K562 (cell line): ENCODE measurements around the gene MPRIP. TPM values are rescaled to one million over a fixed set of nuclear protein-coding genes. Genes with fewer than 3 reads are reported as not detected.
A peak's percentile ranks its signal among the peaks of the same experiment; 100 is the strongest.

Source experiments
- BRCA1 ChIP-seq, 2 experiments: fragments of 450-650 bp in 1 of 2; sonication (generic) in 1 of 2; formaldehyde crosslinking in 1 of 2; IDR thresholded peaks; 2 replicates each; pipeline versions ENCODE4 v1.5.0 to v1.6.1; 2017 to 2020; ENCODE audit warnings: mild to moderate bottlenecking in 1 of 2, missing genetic modification reagents in 1 of 2
- CAMTA2 ChIP-seq: fragments of 250-450 bp; sonication (Bioruptor Pico); conservative IDR thresholded peaks from 2 replicates; pipeline ENCODE4 v1.5.1; 2022
- CBFB ChIP-seq: sonication (generic); formaldehyde crosslinking; IDR thresholded peaks from 2 replicates; pipeline ENCODE4 v1.4.0; 2020; ENCODE audit warnings: mild to moderate bottlenecking, missing genetic modification reagents
- CREM ChIP-seq: IDR thresholded peaks from 2 replicates; pipeline ENCODE4 v1.6.1; 2014; ENCODE audit warnings: antibody characterized with exemption, low read depth
- ERF ChIP-seq: fragments of 450-650 bp; formaldehyde crosslinking; IDR thresholded peaks from 2 replicates; pipeline ENCODE4 v1.4.0; 2020; ENCODE audit warnings: mild to moderate bottlenecking, mixed read lengths
- GABPB1 ChIP-seq: sonication (generic); formaldehyde crosslinking; IDR thresholded peaks from 2 replicates; pipeline ENCODE4 v1.8.0; 2022; ENCODE audit warnings: mild to moderate bottlenecking, missing genetic modification reagents
- HLTF ChIP-seq: fragments of 450-650 bp; IDR thresholded peaks from 2 replicates; pipeline ENCODE4 v1.6.1; 2016
- MAFK ChIP-seq: IDR thresholded peaks from 2 replicates; pipeline ENCODE4 v1.6.1; 2011; ENCODE audit warnings: low read length, improper control_type of control experiment
- MYBL2 ChIP-seq, 2 experiments: fragments of 450-650 bp in 1 of 2; sonication (generic) in 1 of 2; formaldehyde crosslinking in 1 of 2; IDR thresholded peaks; 2 replicates each; pipeline versions ENCODE4 v1.6.1 to v1.8.1; 2017 to 2022; ENCODE audit warnings: borderline replicate concordance in 1 of 2, inconsistent platforms in 1 of 2, low read depth in 1 of 2, mild to moderate bottlenecking in 1 of 2, missing genetic modification reagents in 1 of 2, moderate library complexity in 1 of 2
- MYNN ChIP-seq, 2 experiments: sonication (generic); formaldehyde crosslinking in 1 of 2; IDR thresholded peaks; 2 replicates each; pipeline versions ENCODE4 v1.5.0 to v1.6.1; 2016 to 2020; ENCODE audit warnings: antibody characterized with exemption in 1 of 2, missing genetic modification reagents in 1 of 2
- NFXL1 ChIP-seq: fragments of 450-650 bp; formaldehyde crosslinking; IDR thresholded peaks from 2 replicates; pipeline ENCODE4 v1.4.0; 2021; ENCODE audit warnings: mild to moderate bottlenecking
- NR4A1 ChIP-seq, 2 experiments: fragments of 250-450 bp in 1 of 2; fragments of 450-650 bp in 1 of 2; sonication (Bioruptor Pico) in 1 of 2; IDR thresholded peaks; 2 replicates each; pipeline versions ENCODE4 v1.4.0 to v1.6.1; 2016 to 2020; ENCODE audit warnings: mild to moderate bottlenecking in 2 of 2, missing compliant biosample characterization in 1 of 2, missing genetic modification characterization in 1 of 2, moderate library complexity in 1 of 2
- OTX1 ChIP-seq: fragments of 450-650 bp; formaldehyde crosslinking; IDR thresholded peaks from 2 replicates; pipeline ENCODE4 v1.4.0; 2022; ENCODE audit warnings: mild to moderate bottlenecking
- PHF20 ChIP-seq: fragments of 450-650 bp; IDR thresholded peaks from 2 replicates; pipeline ENCODE4 v1.6.1; 2018; ENCODE audit not compliant: partially characterized antibody
- PPARD ChIP-seq: fragments of 250-450 bp; sonication (Bioruptor Pico); IDR thresholded peaks from 2 replicates; pipeline ENCODE4 v1.8.0; 2022; ENCODE audit warnings: inconsistent platforms, mild to moderate bottlenecking, moderate library complexity
- RBM17 ChIP-seq: fragments of 200-400 bp; formaldehyde crosslinking; IDR thresholded peaks from 2 replicates; pipeline ENCODE4 v1.6.1; 2017; ENCODE audit warnings: low read depth, mild to moderate bottlenecking, low read length, borderline replicate concordance
- SPI1 ChIP-seq: IDR thresholded peaks from 2 replicates; pipeline ENCODE4 v1.6.1; 2011; ENCODE audit warnings: low read depth, low read length, control low read depth, borderline replicate concordance
- TAF9B ChIP-seq: fragments of 450-650 bp; IDR thresholded peaks from 2 replicates; pipeline ENCODE4 v1.6.1; 2018; ENCODE audit warnings: mild to moderate bottlenecking; ENCODE audit not compliant: partially characterized antibody
- ZKSCAN1 ChIP-seq: fragments of 150-350 bp; IDR thresholded peaks from 2 replicates; pipeline ENCODE4 v1.6.1; 2016; ENCODE audit warnings: low read depth, low read length
- ZKSCAN3 ChIP-seq: fragments of 250-450 bp; sonication (Bioruptor Pico); IDR thresholded peaks from 2 replicates; pipeline ENCODE4 v1.4.0; 2020
- ZKSCAN8 ChIP-seq: fragments of 200-800 bp; sonication (Bioruptor generic); IDR thresholded peaks from 2 replicates; pipeline ENCODE4 v1.6.1; 2016; ENCODE audit warnings: missing genetic modification characterization, missing compliant biosample characterization
- ZNF133 ChIP-seq: fragments of 250-450 bp; sonication (Bioruptor Pico); IDR thresholded peaks from 2 replicates; pipeline ENCODE4 v1.4.0; 2020; ENCODE audit warnings: mild to moderate bottlenecking
- ZNF431 ChIP-seq: sonication (generic); formaldehyde crosslinking; IDR thresholded peaks from 2 replicates; pipeline ENCODE4 v1.8.0; 2022; ENCODE audit warnings: mild to moderate bottlenecking, missing genetic modification reagents
- ZNF512 ChIP-seq: IDR thresholded peaks from 2 replicates; pipeline ENCODE4 v1.6.1; 2016; ENCODE audit warnings: missing genetic modification characterization, missing compliant biosample characterization
- ZNF696 ChIP-seq: fragments of 250-450 bp; sonication (Bioruptor Pico); conservative IDR thresholded peaks from 2 replicates; pipeline ENCODE4 v1.4.0; 2020; ENCODE audit warnings: mild to moderate bottlenecking, moderate library complexity
- polyA plus RNA-seq, 8 experiments: library from polyadenylated mRNA; depleted of rRNA in 4 of 8; stranded (reverse) in 5 of 8; unstranded in 3 of 8; fragments of >200 nt; fragmentation: Nextera tagmentation in 2 of 8; fragmentation: Illumina TruSeq in 1 of 8; extraction: Ambion mirVana in 2 of 8; extraction: Trizol in 1 of 8; gene quantifications; 2 replicates each; pipeline versions ENCODE4 v1.2.1 to v1.2.3, GENCODE V29; 2011 to 2014; ENCODE audit warnings: inconsistent platforms in 1 of 8, missing spikeins in 1 of 8
- total RNA-seq, 7 experiments: library from RNA; depleted of rRNA in 6 of 7; stranded (reverse); fragments of >200 nt in 6 of 7; fragmentation: Illumina TruSeq in 2 of 7; extraction: Trizol in 2 of 7; gene quantifications; 2 replicates each; pipeline versions ENCODE4 v1.2.1 to v1.2.3, GENCODE V29; 2011 to 2021; ENCODE audit warnings: low replicate concordance in 1 of 7
- TF ChIP-seq, protein P1 (sequence below): fragments of 150-350 bp; conservative IDR thresholded peaks from 2 replicates; pipeline ENCODE4 v1.6.1; 2014; ENCODE audit warnings: low read length

Gene MPRIP
- total and polyA plus RNA-seq, 9 of the 15 experiments (the other 6 are each of a cell fraction or from before 2014, with no cell fraction given) = 10.0 to 72.6 (median 30.1) TPM

GRCh38 chr17:17237026-17237799 is 195.0 kb downstream of the MPRIP start, which contains the start of gene FLCN (continued):
- TF ChIP-seq OTX1 (CRISPR knock-in tag) = no peak
- TF ChIP-seq ZKSCAN1 = no peak
- no peak for TF ChIP-seq ZNF512 (tag)
- TF ChIP-seq TAF9B = peak; percentile 87
- TF ChIP-seq PPARD (CRISPR knock-in tag) = no peak
- TF ChIP-seq CAMTA2 (CRISPR knock-in tag) = no peak
- TF ChIP-seq ZKSCAN8 (CRISPR knock-in tag) = no peak
- TF ChIP-seq ZNF696 (CRISPR knock-in tag) = no peak
- 0 out of 2 replicates have a peak, but pooled peaks have one; percentile 20 for TF ChIP-seq ERF
- TF ChIP-seq CREM = peak; percentile 25; the same call in 1 of the 2 replicates
- TF ChIP-seq NFXL1 (CRISPR knock-in tag) = no peak
- TF ChIP-seq ZNF133 (CRISPR knock-in tag) = no peak
- TF ChIP-seq CBFB (CRISPR knock-in tag) = peak; percentile 94
- TF ChIP-seq BRCA1 (IDR thresholded peaks at IDR 0.05) = no peak
- TF ChIP-seq BRCA1 (CRISPR knock-in tag; IDR thresholded peaks at IDR 0.05) = no peak
- TF ChIP-seq MYNN (IDR thresholded peaks at IDR 0.05) = no peak
- TF ChIP-seq MYNN (CRISPR knock-in tag; IDR thresholded peaks at IDR 0.05) = no peak
- no peak for TF ChIP-seq HLTF
- TF ChIP-seq SPI1 = no peak
- TF ChIP-seq MYBL2 (IDR thresholded peaks at IDR 0.05; ENCODE audit: low read depth) = no peak
- TF ChIP-seq MYBL2 (CRISPR knock-in tag; IDR thresholded peaks at IDR 0.05; ENCODE audit: borderline replicate concordance) = no peak
- no peak for TF ChIP-seq RBM17
- TF ChIP-seq, protein P1, sequence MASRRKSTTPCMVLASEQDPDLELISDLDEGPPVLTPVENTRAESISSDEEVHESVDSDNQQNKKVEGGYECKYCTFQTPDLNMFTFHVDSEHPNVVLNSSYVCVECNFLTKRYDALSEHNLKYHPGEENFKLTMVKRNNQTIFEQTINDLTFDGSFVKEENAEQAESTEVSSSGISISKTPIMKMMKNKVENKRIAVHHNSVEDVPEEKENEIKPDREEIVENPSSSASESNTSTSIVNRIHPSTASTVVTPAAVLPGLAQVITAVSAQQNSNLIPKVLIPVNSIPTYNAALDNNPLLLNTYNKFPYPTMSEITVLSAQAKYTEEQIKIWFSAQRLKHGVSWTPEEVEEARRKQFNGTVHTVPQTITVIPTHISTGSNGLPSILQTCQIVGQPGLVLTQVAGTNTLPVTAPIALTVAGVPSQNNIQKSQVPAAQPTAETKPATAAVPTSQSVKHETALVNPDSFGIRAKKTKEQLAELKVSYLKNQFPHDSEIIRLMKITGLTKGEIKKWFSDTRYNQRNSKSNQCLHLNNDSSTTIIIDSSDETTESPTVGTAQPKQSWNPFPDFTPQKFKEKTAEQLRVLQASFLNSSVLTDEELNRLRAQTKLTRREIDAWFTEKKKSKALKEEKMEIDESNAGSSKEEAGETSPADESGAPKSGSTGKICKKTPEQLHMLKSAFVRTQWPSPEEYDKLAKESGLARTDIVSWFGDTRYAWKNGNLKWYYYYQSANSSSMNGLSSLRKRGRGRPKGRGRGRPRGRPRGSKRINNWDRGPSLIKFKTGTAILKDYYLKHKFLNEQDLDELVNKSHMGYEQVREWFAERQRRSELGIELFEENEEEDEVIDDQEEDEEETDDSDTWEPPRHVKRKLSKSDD = no peak
- no peak for TF ChIP-seq NR4A1 (CRISPR knock-in tag; IDR thresholded peaks at IDR 0.05)
- no peak for TF ChIP-seq NR4A1 (tag; IDR thresholded peaks at IDR 0.05)
- TF ChIP-seq GABPB1 = peak; percentile 51; the same call in 1 of the 2 replicates
- TF ChIP-seq MAFK = peak; percentile 25; the same call in 1 of the 2 replicates
- TF ChIP-seq ZKSCAN3 (CRISPR knock-in tag) = no peak
- no peak for TF ChIP-seq ZNF431 (CRISPR knock-in tag)
- no peak for TF ChIP-seq PHF20
